OCI-LY3 (cell line): ENCODE data around the gene CTBP2.

Source experiments
- H2AFZ ChIP-seq: fragments of 200-600, 300-600 bp; shearing (Covaris generic); 2 replicates; pipeline ENCODE4 v1.6.0; 2014; ENCODE audit warnings: antibody characterized with exemption, low read depth, low read length
- H3K27ac ChIP-seq: fragments of 200-600, 300-600 bp; sonication (generic); 2 replicates; pipeline ENCODE4 v1.5.1; 2014; ENCODE audit warnings: mild to moderate bottlenecking, low read length, moderate library complexity, mixed read lengths
- H3K27me3 ChIP-seq: fragments of 200-600, 300-600 bp; sonication (generic); 2 replicates; pipeline ENCODE4 v1.6.1; 2014; ENCODE audit warnings: low read depth, low read length, mixed read lengths
- H3K36me3 ChIP-seq: fragments of 200-600, 300-600 bp; sonication (generic); replicated peaks from 2 replicates; pipeline ENCODE3; 2014; ENCODE audit warnings: low read depth, low read length, mixed read lengths
- H3K4me1 ChIP-seq: fragments of 300-600, 200-600 bp; sonication (generic); 2 replicates; pipeline ENCODE4 v1.6.1; 2014; ENCODE audit warnings: low read length, mixed read lengths
- H3K4me2 ChIP-seq: fragments of 200-600, 300-600 bp; sonication (generic); 2 replicates; pipeline ENCODE4 v1.6.1; 2014; ENCODE audit warnings: low read length, mixed read lengths
- H3K4me3 ChIP-seq: fragments of 300-600, 200-600 bp; sonication (generic); 2 replicates; pipeline ENCODE4 v1.5.1; 2014; ENCODE audit warnings: antibody characterized with exemption, mild to moderate bottlenecking, low read length, moderate library complexity
- H3K79me2 ChIP-seq: fragments of 300-600, 200-600 bp; shearing (Covaris generic); 2 replicates; pipeline ENCODE4 v1.6.1; 2014; ENCODE audit warnings: mild to moderate bottlenecking, low read length, mixed read lengths
- H3K9ac ChIP-seq: fragments of 300-600, 200-600 bp; shearing (Covaris generic); 2 replicates; pipeline ENCODE4 v1.6.0; 2014; ENCODE audit warnings: mild to moderate bottlenecking, low read length, moderate library complexity
- H3K9me3 ChIP-seq: fragments of 200-600, 300-600 bp; shearing (Covaris generic); 2 replicates; pipeline ENCODE4 v1.6.1; 2014; ENCODE audit warnings: low read length, mixed read lengths; ENCODE audit not compliant: insufficient read depth
- H4K20me1 ChIP-seq: fragments of 200-600, 300-600 bp; sonication (generic); 2 replicates; pipeline ENCODE4 v1.6.1; 2016; ENCODE audit warnings: low read length, mixed read lengths; ENCODE audit not compliant: insufficient read depth
- EZH2phosphoT487 ChIP-seq: fragments of 200-600 bp; shearing (Covaris generic); IDR thresholded peaks from 2 replicates; pipeline ENCODE4 v1.6.1; 2018; ENCODE audit warnings: antibody characterized with exemption, mixed run types, low read depth
- TF ChIP-seq, protein P1 (sequence below): fragments of 200-600, 300-600 bp; sonication (generic); IDR thresholded peaks from 2 replicates; pipeline ENCODE4 v1.5.1; 2014; ENCODE audit warnings: antibody characterized with exemption, low read length, low read depth

CTBP2 gene

DNA sequence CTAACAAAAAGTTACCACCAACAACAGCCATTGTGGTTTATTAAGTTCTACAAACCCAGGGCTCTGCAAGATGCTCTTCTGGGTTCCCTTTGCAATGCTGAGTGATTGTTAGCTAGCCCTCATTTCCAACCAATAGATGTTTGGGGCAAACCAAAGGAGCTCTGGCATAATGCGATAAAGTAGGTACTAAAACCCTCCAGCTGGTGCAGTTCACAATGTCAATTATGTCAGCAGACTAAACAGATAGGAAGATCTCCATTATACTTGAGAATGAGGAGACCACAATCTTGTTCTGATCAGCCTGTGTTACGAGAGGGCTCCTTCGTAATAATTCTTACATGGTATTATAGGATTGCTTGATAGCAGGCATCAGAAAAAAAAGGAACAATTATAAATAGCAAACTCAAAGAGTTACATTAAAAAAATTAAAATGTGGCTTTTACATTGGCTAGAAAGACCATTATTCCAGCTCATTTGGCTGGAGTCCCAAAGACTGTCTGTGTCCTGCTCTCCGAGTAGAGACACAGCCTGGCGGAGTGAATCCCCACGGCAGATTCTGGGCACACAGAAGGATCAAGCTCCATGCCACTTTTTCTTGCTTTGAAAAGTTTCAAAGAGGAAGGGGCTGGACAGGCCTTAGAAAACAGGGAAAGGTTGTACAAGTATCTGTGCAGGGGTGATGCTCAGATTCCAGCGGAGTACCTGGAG lies 124.6 kb downstream of the CTBP2 start:
- Histone ChIP-seq H2AFZ (no peak overlapping the region), H3K27ac (no peak overlapping the region), H4K20me1 (no peaks in the 10 kb centered on the region), H3K9ac (no peak overlapping the region), H3K4me2 (no peak overlapping the region), H3K79me2 (no peaks in the 10 kb centered on the region), H3K9me3 (no peaks in the 10 kb centered on the region), H3K4me3 (no peak overlapping the region), H3K36me3 (no peaks in the 10 kb centered on the region), H3K27me3 (peaks cover 8% of the 10 kb centered on the region; the same call in 1 of the 2 replicates), H3K4me1 (no peaks in the 10 kb centered on the region)
- no peak for TF ChIP-seq EZH2phosphoT487
- TF ChIP-seq, protein P1, sequence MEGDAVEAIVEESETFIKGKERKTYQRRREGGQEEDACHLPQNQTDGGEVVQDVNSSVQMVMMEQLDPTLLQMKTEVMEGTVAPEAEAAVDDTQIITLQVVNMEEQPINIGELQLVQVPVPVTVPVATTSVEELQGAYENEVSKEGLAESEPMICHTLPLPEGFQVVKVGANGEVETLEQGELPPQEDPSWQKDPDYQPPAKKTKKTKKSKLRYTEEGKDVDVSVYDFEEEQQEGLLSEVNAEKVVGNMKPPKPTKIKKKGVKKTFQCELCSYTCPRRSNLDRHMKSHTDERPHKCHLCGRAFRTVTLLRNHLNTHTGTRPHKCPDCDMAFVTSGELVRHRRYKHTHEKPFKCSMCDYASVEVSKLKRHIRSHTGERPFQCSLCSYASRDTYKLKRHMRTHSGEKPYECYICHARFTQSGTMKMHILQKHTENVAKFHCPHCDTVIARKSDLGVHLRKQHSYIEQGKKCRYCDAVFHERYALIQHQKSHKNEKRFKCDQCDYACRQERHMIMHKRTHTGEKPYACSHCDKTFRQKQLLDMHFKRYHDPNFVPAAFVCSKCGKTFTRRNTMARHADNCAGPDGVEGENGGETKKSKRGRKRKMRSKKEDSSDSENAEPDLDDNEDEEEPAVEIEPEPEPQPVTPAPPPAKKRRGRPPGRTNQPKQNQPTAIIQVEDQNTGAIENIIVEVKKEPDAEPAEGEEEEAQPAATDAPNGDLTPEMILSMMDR = no peak

DNA sequence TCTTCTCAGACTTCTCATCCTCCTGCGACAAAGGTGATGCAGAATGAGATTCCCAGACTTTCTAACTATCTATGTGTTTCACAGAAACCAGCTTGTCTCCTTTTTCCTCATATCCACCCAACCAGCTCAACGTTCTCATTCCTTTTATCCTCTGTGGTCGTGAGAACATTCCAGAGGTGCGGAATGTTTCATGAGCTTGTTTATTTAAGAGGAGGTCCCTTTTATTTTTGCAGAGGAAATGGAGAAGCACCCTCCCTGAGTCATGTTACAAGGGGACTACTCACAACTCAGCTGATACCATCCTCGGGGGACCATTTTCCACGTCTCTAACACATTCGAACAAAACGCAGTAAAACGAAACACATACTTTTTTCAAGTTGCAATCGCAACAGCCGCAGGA lies 125.2 kb downstream of the CTBP2 start:
- no peak overlapping the region for H3K27ac ChIP-seq
- no peak overlapping the region for H2AFZ ChIP-seq
- H3K9ac ChIP-seq = no peak overlapping the region
- H3K27me3 ChIP-seq = peaks cover 7% of the 10 kb centered on the region; the same call in 1 of the 2 replicates
- no peak overlapping the region for H3K4me3 ChIP-seq
- H3K4me2 ChIP-seq = no peak overlapping the region
- no peaks in the 10 kb centered on the region for H3K36me3 ChIP-seq
- TF ChIP-seq EZH2phosphoT487 = no peak
- TF ChIP-seq, protein P1 = no peak
- no peaks in the 10 kb centered on the region for H3K79me2 ChIP-seq
- no peaks in the 10 kb centered on the region for H4K20me1 ChIP-seq
- H3K9me3 ChIP-seq = no peaks in the 10 kb centered on the region
- no peaks in the 10 kb centered on the region for H3K4me1 ChIP-seq

DNA sequence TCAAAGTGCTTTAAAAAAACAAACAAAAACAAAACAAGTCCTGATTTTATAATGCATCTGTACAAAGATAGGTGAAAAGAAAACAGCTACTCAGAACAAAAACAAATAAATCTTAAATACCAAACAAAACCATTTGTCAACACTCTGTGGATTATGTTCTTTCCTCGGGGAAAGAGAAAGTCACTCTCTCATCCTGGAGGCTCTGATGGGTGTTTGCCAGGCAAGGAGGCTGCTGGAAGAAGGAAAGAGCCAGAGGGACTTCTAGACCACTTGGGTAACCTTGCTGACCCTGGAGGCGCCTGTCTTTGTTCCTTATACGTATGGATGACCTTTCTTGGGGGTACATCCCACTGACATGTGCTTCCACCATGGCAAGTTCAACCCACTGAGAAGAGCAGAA lies 125.7 kb downstream of the CTBP2 start:
- no peaks in the 10 kb centered on the region for H4K20me1 ChIP-seq
- no peaks in the 10 kb centered on the region for H3K36me3 ChIP-seq
- no peak overlapping the region for H3K4me2 ChIP-seq
- TF ChIP-seq, protein P1 = no peak
- no peak for TF ChIP-seq EZH2phosphoT487
- no peak overlapping the region for H2AFZ ChIP-seq
- no peaks in the 10 kb centered on the region for H3K79me2 ChIP-seq
- H3K27me3 ChIP-seq = peaks cover 7% of the 10 kb centered on the region; the same call in 1 of the 2 replicates
- H3K4me3 ChIP-seq = no peak overlapping the region
- no peaks in the 10 kb centered on the region for H3K9me3 ChIP-seq
- H3K27ac ChIP-seq = no peak overlapping the region
- no peaks in the 10 kb centered on the region for H3K4me1 ChIP-seq
- no peak overlapping the region for H3K9ac ChIP-seq

DNA sequence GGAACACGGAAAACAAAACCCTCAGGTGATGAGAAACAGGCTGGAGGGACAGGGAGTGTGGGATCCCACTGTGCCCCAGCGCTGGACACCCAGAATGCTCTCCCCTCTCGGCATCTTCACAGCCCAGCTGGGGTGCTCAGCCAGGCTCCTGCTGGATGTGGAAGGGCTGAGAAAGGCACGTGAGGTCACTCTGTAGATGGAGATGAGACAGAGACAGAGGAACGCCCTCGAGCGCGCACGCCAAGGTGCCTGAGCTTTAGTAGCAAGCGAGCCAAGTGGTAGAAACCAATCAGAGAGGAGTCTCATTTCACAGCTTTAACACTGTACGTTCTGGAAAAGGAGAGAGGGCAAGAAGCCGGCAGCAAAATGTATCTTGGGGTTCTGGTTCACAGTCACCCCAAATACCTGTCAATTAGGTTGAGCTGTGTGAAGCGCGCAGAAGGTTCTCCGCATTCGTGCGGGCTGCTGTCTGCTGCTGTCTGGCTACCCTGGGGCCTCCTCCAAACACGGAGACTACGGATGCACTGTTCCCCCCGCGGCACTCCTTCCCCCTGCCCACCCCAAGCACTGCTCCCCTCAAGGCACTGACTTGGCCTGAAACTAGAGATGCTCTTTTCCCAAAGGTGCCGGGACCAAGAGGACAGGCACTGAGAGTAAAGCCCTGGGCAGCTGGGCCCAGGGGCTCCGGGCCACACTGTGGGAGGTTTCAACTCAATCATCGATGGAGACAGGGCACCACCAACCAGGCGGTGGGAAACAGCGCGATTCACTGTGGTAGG lies 127.0 kb downstream of the CTBP2 start:
- Histone ChIP-seq H3K36me3 (no peaks in the 10 kb centered on the region), H3K4me3 (no peak overlapping the region), H3K27me3 (peaks cover 7% of the 10 kb centered on the region; the same call in 1 of the 2 replicates), H2AFZ (no peak overlapping the region), H3K9me3 (no peaks in the 10 kb centered on the region), H3K4me2 (no peak overlapping the region), H4K20me1 (no peaks in the 10 kb centered on the region), H3K9ac (no peak overlapping the region), H3K4me1 (no peaks in the 10 kb centered on the region), H3K79me2 (no peaks in the 10 kb centered on the region), H3K27ac (no peak overlapping the region)
- TF ChIP-seq EZH2phosphoT487 = no peak
- TF ChIP-seq, protein P1 = no peak
